Measurements from ENCODE around the gene TMEM106C. TPM values are rescaled to one million over a fixed set of nuclear protein-coding genes. Genes with fewer than 3 reads are reported as not detected.

Gene TMEM106C
- total and polyA plus RNA-seq, 9 of the 15 experiments (the other 6 are each of a cell fraction or from before 2014, with no cell fraction given): 37.6 to 183 (median 57.2) TPM

GRCh38 chr12:48015954-48016353, 52.6 kb downstream of the TMEM106C start (continued):
- TF ChIP-seq CHAMP1 (IDR thresholded peaks at IDR 0.05): no peak
- TF ChIP-seq MAZ (CRISPR knock-in tag; conservative IDR thresholded peaks at IDR 0.05 in 1 of 2, IDR thresholded peaks at IDR 0.05 in 1 of 2): no peak
- TF ChIP-seq ZNF407 (IDR thresholded peaks at IDR 0.05; ENCODE audit: low read depth): no peak
- TF ChIP-seq RB1 (IDR thresholded peaks at IDR 0.05; ENCODE audit: low read depth): no peak
- TF ChIP-seq ZNF609 (CRISPR knock-in tag; IDR thresholded peaks at IDR 0.05; ENCODE audit: borderline replicate concordance): no peak
- no peak for TF ChIP-seq GTF2E2 (tag; IDR thresholded peaks at IDR 0.05)
- TF ChIP-seq SNRNP70 (optimal IDR thresholded peaks at IDR 0.05; ENCODE audit: low read depth, low read length): no peak
- TF ChIP-seq BACH1 (tag; IDR thresholded peaks at IDR 0.05): no peak
